Glutamatergic neuron (in vitro differentiated cells): ENCODE measurements around the gene CFAP20DC. TPM values are rescaled to one million over a fixed set of nuclear protein-coding genes. Genes with fewer than 3 reads are reported as not detected.

Experiments
- DNase-seq: peaks from one replicate; pipeline ENCODE4 v3.0.0; 2022
- H3K27ac Mint-ChIP-seq: one replicate; pipeline ENCODE4 v1.8.0; 2020; ENCODE audit warnings: mild to moderate bottlenecking, mixed read lengths, inconsistent platforms; ENCODE audit not compliant: unreplicated experiment
- H3K27me3 Mint-ChIP-seq: one replicate; pipeline ENCODE4 v1.8.0; 2020; ENCODE audit warnings: mild to moderate bottlenecking, moderate library complexity, mixed read lengths, inconsistent platforms; ENCODE audit not compliant: unreplicated experiment
- H3K36me3 Mint-ChIP-seq: one replicate; pipeline ENCODE4 v1.8.0; 2020; ENCODE audit warnings: mild to moderate bottlenecking, mixed read lengths, inconsistent platforms; ENCODE audit not compliant: unreplicated experiment
- H3K4me1 Mint-ChIP-seq: one replicate; pipeline ENCODE4 v1.8.0; 2020; ENCODE audit warnings: mild to moderate bottlenecking, low read depth, mixed read lengths, inconsistent platforms; ENCODE audit not compliant: unreplicated experiment
- H3K4me3 Mint-ChIP-seq: one replicate; pipeline ENCODE4 v1.8.0; 2020; ENCODE audit warnings: mild to moderate bottlenecking, mixed read lengths, inconsistent platforms; ENCODE audit not compliant: unreplicated experiment
- H3K9me3 Mint-ChIP-seq: one replicate; pipeline ENCODE4 v1.8.0; 2020; ENCODE audit warnings: mild to moderate bottlenecking, moderate library complexity, mixed read lengths, inconsistent platforms; ENCODE audit not compliant: unreplicated experiment
- total RNA-seq: library from RNA; stranded (reverse); fragmentation: NEBNext Ultra II Directional; extraction: Animal tissue kit (Norgen Biotek cat#: 25700); gene quantifications from one replicate; pipeline ENCODE4 v1.2.1, GENCODE V29; 2021; ENCODE audit not compliant: unreplicated experiment
- TF ChIP-seq, protein P1 (sequence below): fragments of 200-600 bp; sonication (generic); IDR thresholded peaks from one replicate; pipeline ENCODE4 v1.5.0; 2021; ENCODE audit not compliant: partially characterized antibody, unreplicated experiment

The CFAP20DC gene
- total RNA-seq, 1 donor from 2014 or later = 8.4 TPM

DNA sequence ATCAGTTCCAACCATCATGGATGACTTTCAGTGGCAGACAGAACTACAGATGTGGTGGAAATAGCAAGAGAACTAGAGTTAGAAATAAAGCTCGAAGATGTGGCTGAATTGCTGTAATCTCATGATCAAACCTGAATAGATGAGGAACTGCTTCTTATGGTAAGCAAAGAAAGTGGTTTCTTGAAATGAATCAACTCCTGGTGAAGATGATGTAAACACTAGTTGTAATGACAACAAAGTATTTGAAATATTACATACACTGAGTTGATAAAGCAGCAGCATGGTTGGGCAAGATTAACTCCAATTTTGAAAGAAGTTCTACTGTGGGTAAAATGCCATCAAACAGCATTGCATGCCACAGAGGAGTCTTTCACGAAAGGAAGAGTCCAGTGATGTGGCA, 251.5 kb downstream of the CFAP20DC start:
- H3K4me1 Mint-ChIP-seq = peaks cover 6% of the 10 kb centered on the region
- H3K27ac Mint-ChIP-seq = no peak overlapping the region
- H3K4me3 Mint-ChIP-seq = no peak overlapping the region
- TF ChIP-seq, protein P1, sequence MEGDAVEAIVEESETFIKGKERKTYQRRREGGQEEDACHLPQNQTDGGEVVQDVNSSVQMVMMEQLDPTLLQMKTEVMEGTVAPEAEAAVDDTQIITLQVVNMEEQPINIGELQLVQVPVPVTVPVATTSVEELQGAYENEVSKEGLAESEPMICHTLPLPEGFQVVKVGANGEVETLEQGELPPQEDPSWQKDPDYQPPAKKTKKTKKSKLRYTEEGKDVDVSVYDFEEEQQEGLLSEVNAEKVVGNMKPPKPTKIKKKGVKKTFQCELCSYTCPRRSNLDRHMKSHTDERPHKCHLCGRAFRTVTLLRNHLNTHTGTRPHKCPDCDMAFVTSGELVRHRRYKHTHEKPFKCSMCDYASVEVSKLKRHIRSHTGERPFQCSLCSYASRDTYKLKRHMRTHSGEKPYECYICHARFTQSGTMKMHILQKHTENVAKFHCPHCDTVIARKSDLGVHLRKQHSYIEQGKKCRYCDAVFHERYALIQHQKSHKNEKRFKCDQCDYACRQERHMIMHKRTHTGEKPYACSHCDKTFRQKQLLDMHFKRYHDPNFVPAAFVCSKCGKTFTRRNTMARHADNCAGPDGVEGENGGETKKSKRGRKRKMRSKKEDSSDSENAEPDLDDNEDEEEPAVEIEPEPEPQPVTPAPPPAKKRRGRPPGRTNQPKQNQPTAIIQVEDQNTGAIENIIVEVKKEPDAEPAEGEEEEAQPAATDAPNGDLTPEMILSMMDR = no peak
- no peaks in the 10 kb centered on the region for H3K36me3 Mint-ChIP-seq
- H3K9me3 Mint-ChIP-seq = no peaks in the 10 kb centered on the region
- no peak for DNase-seq
- no peaks in the 10 kb centered on the region for H3K27me3 Mint-ChIP-seq

- no peak for DNase-seq
- no peaks in the 10 kb centered on the region for H3K9me3 Mint-ChIP-seq
- TF ChIP-seq, protein P1 = no peak
- no peaks in the 10 kb centered on the region for H3K27me3 Mint-ChIP-seq
- peaks cover 5% of the 10 kb centered on the region for H3K4me1 Mint-ChIP-seq
- no peak overlapping the region for H3K27ac Mint-ChIP-seq
- H3K36me3 Mint-ChIP-seq = no peaks in the 10 kb centered on the region
- H3K4me3 Mint-ChIP-seq = no peak overlapping the region
Measured at GRCh38 chr3:58794750-58795149, 255.1 kb downstream of the CFAP20DC start.

DNA sequence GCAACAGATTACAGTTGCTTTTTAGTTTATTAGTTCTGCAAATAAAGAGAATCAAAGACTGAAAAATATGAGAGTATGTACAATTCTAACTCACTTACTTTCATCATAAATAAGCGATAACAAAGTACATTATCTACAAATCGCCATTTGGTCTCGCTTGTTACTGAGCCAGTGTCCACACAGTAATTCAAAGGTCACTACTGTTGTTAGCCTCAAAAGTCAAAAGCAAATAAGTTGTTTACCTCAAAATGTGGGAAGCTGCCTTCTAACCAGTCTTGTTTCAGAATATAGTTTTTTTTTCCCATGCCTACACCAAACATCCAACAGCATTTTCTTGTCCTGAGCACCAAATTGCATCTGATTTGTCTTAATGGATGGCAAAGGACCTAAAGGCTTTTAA, 255.9 kb downstream of the CFAP20DC start:
- TF ChIP-seq, protein P1 = no peak
- H3K9me3 Mint-ChIP-seq = no peaks in the 10 kb centered on the region
- no peaks in the 10 kb centered on the region for H3K27me3 Mint-ChIP-seq
- H3K27ac Mint-ChIP-seq = no peak overlapping the region
- peaks cover 5% of the 10 kb centered on the region for H3K4me1 Mint-ChIP-seq
- H3K4me3 Mint-ChIP-seq = no peak overlapping the region
- no peak for DNase-seq
- no peaks in the 10 kb centered on the region for H3K36me3 Mint-ChIP-seq

GRCh38 chr3:58792921-58793451, 256.8 kb downstream of the CFAP20DC start:
- H3K4me1 Mint-ChIP-seq = peaks cover 5% of the 10 kb centered on the region
- TF ChIP-seq, protein P1 = no peak
- DNase-seq = no peak
- H3K36me3 Mint-ChIP-seq = no peaks in the 10 kb centered on the region
- no peak overlapping the region for H3K4me3 Mint-ChIP-seq
- no peaks in the 10 kb centered on the region for H3K27me3 Mint-ChIP-seq
- no peaks in the 10 kb centered on the region for H3K9me3 Mint-ChIP-seq
- no peak overlapping the region for H3K27ac Mint-ChIP-seq

GRCh38 chr3:58789385-58789784, 260.4 kb downstream of the CFAP20DC start:
- no peak overlapping the region for H3K4me3 Mint-ChIP-seq
- peaks cover 4% of the 10 kb centered on the region for H3K4me1 Mint-ChIP-seq
- no peaks in the 10 kb centered on the region for H3K27me3 Mint-ChIP-seq
- no peaks in the 10 kb centered on the region for H3K9me3 Mint-ChIP-seq
- TF ChIP-seq, protein P1 = peak; percentile 8
- no peaks in the 10 kb centered on the region for H3K36me3 Mint-ChIP-seq
- no peak overlapping the region for H3K27ac Mint-ChIP-seq
- no peak for DNase-seq
